Iris pigment epithelial cell (primary cell): ENCODE results near the gene RPL21.
"Not testable (repeated sequence)": the region's sequence is repeated elsewhere in the genome, so short reads cannot be mapped to it uniquely, and the experiment has no call there.

Experiments
- DNase-seq: peaks from one replicate; pipeline ENCODE4 v3.0.0-alpha.2; 2011; ENCODE audit warnings: low read depth

RPL21 gene

DNA sequence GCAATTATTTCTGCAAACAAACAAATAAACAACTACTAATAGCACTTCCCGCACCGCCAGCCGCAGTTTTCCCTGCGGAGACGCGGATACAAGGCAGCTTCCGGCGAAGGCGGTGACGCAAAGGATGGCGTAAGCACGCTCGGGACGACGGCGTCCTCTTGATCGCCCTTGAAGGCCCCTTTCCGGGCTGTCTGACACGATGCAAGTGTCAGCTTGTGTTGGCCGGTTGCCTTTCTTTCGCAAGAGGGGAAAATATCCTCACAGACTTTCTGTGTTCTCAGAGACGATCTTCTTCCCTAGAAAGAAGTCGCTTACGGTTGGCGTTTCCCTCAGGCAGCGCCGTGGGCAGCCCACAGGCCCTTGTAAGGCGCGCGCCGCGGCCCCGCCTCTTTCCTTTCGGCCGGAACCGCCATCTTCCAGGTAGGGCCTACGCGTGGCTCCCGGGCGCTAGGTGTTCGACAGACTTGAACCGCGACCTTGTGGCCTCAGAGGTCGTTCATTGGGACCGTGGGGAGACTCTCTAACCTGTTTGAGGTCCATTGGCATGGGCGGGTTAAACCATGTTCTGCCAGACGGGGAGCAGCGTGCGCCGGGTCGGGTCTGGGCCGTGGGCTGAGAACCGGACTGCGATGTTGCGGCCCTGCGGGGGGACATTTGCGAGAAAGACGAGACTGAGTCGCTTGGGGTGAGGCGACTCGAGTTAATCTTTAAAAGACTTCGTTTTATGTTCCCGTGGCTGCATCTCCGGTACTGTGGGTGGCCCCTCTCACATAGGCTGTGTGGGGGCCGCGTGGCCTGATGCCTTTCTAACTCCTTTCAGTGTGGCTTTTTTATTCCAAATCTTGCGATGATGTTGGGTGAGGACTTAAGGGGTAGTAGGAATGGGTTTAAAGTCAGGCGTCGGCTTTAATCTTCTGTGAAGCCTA, at the start of gene RPL21:
TSS of gene RPL21 (plus strand) at position 393 of the 926 bp plus-strand sequence. CDS start 2,219 bp downstream, outside the sequence.
- DNase-seq, result peak; percentile 98

DNA sequence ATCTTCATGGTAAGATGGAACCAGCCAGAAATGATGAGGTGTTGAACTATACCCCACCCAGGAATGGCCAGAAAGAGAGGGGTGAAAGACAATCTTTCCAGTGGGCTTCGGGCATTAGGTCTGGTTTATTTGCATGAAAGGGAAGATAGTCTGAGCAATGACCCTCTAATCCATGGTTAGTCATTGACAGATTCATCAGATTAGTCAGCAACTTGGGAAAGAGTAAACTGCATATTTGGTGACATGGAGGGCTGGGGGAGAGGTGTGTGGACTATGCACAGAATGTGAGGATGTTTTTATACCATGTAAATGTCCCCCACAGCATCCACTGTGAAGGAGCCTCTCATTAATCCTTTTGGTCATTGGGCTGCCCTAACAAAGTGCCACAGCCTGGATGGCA, 49.7 kb upstream of the RPL21 start:
- DNase-seq, result no peak

DNA sequence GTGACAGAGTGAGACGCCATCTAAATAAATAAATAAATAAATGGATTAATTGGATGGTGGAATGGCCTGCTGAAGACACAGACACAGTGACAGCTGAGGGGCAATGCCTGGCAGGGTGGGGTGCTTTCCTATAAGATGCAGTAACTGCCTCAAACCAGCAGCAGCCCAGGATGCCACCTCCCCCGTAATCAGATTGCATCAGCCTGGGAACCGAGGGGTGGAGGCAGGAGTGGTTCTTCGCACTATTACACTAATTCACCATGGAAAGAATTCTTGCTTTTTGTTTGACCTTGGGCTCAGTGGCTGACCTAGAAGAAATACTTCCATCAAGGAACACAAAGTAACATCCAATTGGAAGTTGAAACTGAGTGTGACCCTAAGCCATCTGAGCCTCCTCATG, 48.2 kb upstream of the RPL21 start:
- DNase-seq, result no peak

DNA sequence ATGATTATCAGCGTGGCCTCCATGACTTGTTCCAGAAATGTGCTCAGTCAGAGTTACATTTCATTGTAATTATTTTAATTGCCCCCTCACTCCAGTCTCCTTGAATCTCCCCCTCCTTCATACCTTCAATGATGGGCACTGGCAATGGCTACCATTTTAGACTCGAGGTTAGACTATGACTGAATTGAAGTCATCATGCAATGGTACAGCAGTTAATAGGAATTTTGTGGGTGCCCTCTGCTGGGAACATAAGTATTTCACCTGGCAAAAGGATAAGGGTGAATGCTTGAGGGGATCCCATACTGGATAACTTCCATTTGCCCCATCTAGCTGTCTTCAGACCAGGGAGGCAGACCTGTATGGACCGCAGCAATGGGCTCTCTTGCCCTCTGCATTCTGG, 47.5 kb upstream of the RPL21 start:
- DNase-seq, result peak; percentile 32

- no peak for DNase-seq
These were observed 42.8 kb upstream of the RPL21 start for GRCh38 chr13:27208514-27208913.

GRCh38 chr13:27211271-27211670, 40.1 kb upstream of the RPL21 start:
- no peak for DNase-seq

DNA sequence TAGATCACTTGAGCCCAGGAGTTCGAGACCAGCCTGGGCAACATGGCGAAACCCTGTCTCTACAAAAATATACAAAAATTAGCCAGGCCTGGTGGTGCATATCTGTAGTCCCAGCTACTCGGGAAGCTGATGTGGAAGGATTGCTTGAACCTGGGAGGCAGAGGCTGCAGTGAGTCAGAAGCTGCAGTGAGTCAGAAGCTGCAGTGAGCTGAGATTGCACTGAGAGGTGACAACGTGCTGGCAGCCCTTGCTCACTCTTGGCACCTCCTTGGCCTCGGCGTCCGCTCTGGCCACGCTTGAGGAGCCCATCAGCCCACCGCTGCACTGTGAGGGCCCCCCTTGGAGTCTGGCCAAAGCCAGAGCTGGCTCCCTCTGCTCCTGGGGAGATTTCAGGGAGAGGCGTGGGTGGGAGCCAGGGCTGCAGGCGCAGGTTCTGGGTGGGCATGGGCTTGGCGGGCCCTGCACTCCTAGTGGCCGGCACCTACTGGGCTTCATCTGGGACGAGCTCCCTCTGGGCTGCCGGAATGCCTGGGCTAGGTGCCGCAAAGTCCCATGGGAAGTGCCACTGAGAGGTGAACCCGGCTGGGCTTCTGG, 39.5 kb upstream of the RPL21 start:
- peak; percentile 86 for DNase-seq

- not testable (repeated sequence) for DNase-seq
These were observed 38.0 kb upstream of the RPL21 start for GRCh38 chr13:27213386-27213785.

- DNase-seq, result not testable (repeated sequence)
These were observed 33.6 kb upstream of the RPL21 start for GRCh38 chr13:27217791-27218190.

- DNase-seq, result not testable (repeated sequence)
These were observed 32.5 kb upstream of the RPL21 start for GRCh38 chr13:27218861-27219260.

DNA sequence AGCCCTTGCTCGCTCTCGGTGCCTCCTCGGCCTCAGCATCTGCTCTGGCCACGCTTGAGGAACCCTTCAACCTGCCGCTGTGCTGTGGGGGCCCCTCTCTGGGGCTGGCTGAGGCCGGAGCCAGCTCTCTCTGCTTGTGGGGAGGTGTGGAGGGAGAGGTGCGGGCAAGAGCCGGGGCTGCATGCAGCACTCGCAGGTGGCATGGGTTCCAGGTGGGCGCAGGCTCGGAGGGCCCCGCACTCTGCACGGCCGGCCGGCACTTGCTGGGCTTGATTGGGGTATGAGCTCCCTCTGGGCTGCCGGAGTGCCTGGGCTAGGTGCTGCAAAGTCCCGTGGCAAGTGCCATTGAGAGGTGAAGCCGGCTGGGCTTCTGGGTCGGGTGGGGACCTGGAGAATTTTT, 31.7 kb upstream of the RPL21 start:
- no peak for DNase-seq

DNA sequence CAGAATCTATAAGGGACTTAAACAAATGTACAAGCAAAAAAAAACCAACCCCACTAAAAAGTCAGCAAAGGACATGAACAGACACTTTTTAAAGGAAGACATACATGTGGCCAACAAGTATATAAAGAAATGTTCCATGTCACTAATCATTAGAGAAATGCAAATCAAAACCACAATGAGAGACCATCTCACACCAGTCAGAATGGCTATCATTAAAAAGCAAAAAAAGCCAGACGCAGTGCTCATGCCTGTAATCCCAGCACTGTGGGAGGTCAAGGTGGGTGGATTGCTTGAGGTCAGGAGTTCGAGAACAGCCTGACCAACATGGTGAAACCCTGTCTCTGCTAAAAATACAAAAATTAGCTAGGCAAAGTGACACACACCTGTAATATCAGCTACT, 29.3 kb upstream of the RPL21 start:
- DNase-seq, result not testable (repeated sequence)

DNA sequence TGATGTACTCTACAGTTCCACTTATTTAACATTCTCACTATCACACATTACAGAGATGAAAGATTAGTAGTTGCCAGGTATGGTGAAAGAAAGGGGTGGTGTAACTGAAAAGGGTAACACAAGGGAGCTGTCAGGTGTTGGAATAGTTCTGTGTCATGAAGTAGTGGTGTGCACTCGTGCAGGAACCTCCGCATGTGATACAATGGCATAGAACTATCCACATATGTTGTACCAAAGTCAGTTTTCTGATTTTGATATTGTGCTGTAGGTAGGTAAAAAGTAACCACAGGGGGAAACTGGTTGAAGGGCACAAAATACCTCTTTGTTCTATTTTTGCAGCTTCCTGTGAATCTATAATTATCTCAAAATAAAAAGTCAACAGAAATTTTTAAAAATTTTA, 24.4 kb upstream of the RPL21 start:
- DNase-seq, result no peak

- no peak for DNase-seq
These were observed 23.2 kb upstream of the RPL21 start for GRCh38 chr13:27228131-27228530.

- DNase-seq, result no peak
These were observed 21.7 kb upstream of the RPL21 start for GRCh38 chr13:27229642-27230041.

GRCh38 chr13:27233964-27234363, 17.4 kb upstream of the RPL21 start:
- no peak for DNase-seq

GRCh38 chr13:27236478-27236877, 14.9 kb upstream of the RPL21 start:
- DNase-seq, result no peak

GRCh38 chr13:27242702-27243101, 8.7 kb upstream of the RPL21 start:
- DNase-seq, result no peak

DNA sequence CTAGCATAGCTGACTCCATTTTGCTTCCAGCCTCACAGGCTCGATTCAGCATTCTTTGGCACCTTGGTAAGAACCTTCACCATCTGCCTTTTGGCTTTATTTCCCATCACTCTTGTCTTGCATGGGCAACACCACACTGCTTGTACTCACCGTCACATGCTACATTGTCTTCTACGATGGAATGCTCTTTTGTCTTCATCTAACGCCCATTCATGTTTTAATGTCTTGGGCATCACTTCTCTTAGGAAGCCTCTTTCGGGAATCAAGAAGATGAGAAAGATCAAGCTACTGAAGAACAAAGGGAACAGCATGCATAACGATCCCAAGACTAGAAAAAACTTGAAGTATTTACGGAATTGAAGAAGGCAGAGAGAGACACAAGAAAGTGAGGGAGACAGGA, 5.7 kb upstream of the RPL21 start:
- no peak for DNase-seq

- no peak for DNase-seq
These were observed 559 bp upstream of the RPL21 start for GRCh38 chr13:27250833-27251165.

DNA sequence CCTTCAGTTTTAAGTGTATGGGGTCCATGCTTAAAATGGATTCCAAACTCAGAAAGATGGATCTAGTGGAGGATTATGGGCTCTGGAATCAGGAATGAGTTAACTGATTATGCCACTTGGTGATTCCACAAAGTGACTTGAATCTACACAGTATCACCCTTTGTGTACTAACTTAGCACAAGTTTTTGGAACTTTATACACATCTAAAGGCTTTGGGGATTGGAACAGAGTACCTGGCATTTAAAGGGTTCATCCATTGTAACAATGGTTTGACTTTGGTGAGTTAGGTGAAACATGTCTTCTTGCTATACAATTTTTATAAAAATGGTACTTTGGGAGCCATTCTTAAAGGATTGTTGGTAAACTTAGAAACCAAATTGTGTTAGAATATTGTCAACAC, 1.1 kb downstream of the RPL21 start:
- no peak for DNase-seq

GRCh38 chr13:27257233-27257568, 5.8 kb downstream of the RPL21 start:
- DNase-seq, result no peak

DNA sequence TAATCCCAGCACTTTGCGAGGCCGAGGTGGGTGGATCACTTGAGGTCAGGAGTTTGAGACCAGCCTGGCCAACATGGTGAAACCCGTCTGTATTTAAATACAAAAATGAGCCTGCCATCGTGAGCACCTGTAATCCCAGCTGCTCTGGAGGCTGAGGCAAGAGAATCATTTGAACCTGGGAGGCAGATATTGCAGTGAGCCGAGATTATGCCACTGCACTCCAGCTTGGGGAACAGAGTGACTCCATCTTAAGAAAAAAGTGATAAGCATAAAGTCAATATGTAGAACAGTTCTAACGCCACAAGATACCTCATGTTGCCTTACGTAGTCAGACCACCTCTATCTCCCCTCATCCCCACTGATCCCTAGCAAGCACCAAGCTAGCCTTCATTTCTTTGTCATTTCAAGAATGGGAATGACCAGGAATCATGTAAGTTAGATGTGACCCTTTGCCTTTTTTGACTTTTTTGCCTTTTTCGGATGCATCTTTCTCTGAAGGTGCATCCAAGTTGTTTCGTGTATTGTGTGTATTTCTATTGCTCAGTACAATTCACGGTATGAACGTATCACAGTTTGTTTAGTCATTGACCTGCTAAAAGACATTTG, 6.4 kb downstream of the RPL21 start:
- no peak for DNase-seq
